HFFc6 (cell line): Measurements from ENCODE around the gene DOK7. TPM values are rescaled to one million over a fixed set of nuclear protein-coding genes. Genes with fewer than 3 reads are reported as not detected.

Experiments used
- DNase-seq: peaks from one replicate; pipeline ENCODE4 v3.0.0-alpha.2; 2018
- H3K27ac Mint-ChIP-seq: 2 replicates; pipeline ENCODE4 v1.8.0; 2020; ENCODE audit warnings: mild to moderate bottlenecking, mixed read lengths
- H3K27me3 Mint-ChIP-seq: 2 replicates; pipeline ENCODE4 v1.8.0; 2021; ENCODE audit warnings: mild to moderate bottlenecking, moderate library complexity, mixed read lengths; ENCODE audit not compliant: insufficient read depth
- H3K36me3 Mint-ChIP-seq: 2 replicates; pipeline ENCODE4 v1.8.0; 2021; ENCODE audit warnings: low read depth, mixed read lengths
- H3K4me1 Mint-ChIP-seq: 2 replicates; pipeline ENCODE4 v1.8.0; 2020; ENCODE audit warnings: low read depth, mixed read lengths
- H3K4me3 Mint-ChIP-seq: 2 replicates; pipeline ENCODE4 v1.8.0; 2020; ENCODE audit warnings: mild to moderate bottlenecking, moderate library complexity, mixed read lengths
- H3K9me3 Mint-ChIP-seq: 2 replicates; pipeline ENCODE4 v1.8.0; 2020; ENCODE audit warnings: mild to moderate bottlenecking, mixed read lengths
- total RNA-seq, 6 experiments: library from RNA; stranded (reverse); fragmentation: NEBNext Ultra II Directional; extraction: Animal tissue kit (Norgen Biotek cat#: 25700); gene quantifications; 2 replicates in 1 of 6; 3 replicates in 5 of 6; pipeline ENCODE4 v1.2.3, GENCODE V29; 2021
- TF ChIP-seq, protein P1 (sequence below): fragments of 200-600 bp; sonication (generic); IDR thresholded peaks from 2 replicates; pipeline ENCODE4 v1.5.0; 2021; ENCODE audit warnings: antibody characterized with exemption, mild to moderate bottlenecking

The DOK7 gene
- total RNA-seq, 6 experiments from 2014 or later, result not detected

DNA sequence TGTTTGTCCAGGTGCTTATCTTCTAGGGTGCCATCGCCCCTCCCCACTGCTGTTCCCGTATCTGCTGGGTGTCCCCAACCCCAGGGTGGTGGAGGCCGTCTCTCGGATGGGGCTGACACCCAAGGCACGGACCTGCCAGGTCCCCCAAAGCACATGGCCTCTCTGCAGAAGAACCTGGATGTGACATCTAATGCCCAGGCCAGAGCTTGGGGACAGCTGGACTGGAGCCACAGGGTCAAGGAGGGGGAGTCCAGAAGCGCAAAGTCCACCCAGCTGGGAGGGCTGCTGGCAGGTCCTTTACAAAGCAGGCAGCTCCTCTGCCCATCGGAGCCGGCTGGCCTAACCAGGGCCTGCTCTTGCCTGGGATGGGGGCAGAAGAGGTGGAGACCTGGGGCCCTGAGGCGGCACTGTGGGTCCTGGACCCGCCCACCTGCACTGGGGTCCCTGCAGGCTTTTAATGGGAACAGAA is 751 bp upstream of the DOK7 start:
- no peak for DNase-seq
- Mint-ChIP-seq H3K4me1 (no peaks in the 10 kb centered on the region), H3K36me3 (no peaks in the 10 kb centered on the region), H3K9me3 (no peaks in the 10 kb centered on the region), H3K27me3 (peaks cover 31% of the 10 kb centered on the region), H3K27ac (no peak overlapping the region), H3K4me3 (no peak overlapping the region)
- TF ChIP-seq, protein P1, sequence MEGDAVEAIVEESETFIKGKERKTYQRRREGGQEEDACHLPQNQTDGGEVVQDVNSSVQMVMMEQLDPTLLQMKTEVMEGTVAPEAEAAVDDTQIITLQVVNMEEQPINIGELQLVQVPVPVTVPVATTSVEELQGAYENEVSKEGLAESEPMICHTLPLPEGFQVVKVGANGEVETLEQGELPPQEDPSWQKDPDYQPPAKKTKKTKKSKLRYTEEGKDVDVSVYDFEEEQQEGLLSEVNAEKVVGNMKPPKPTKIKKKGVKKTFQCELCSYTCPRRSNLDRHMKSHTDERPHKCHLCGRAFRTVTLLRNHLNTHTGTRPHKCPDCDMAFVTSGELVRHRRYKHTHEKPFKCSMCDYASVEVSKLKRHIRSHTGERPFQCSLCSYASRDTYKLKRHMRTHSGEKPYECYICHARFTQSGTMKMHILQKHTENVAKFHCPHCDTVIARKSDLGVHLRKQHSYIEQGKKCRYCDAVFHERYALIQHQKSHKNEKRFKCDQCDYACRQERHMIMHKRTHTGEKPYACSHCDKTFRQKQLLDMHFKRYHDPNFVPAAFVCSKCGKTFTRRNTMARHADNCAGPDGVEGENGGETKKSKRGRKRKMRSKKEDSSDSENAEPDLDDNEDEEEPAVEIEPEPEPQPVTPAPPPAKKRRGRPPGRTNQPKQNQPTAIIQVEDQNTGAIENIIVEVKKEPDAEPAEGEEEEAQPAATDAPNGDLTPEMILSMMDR, result no peak

DNA sequence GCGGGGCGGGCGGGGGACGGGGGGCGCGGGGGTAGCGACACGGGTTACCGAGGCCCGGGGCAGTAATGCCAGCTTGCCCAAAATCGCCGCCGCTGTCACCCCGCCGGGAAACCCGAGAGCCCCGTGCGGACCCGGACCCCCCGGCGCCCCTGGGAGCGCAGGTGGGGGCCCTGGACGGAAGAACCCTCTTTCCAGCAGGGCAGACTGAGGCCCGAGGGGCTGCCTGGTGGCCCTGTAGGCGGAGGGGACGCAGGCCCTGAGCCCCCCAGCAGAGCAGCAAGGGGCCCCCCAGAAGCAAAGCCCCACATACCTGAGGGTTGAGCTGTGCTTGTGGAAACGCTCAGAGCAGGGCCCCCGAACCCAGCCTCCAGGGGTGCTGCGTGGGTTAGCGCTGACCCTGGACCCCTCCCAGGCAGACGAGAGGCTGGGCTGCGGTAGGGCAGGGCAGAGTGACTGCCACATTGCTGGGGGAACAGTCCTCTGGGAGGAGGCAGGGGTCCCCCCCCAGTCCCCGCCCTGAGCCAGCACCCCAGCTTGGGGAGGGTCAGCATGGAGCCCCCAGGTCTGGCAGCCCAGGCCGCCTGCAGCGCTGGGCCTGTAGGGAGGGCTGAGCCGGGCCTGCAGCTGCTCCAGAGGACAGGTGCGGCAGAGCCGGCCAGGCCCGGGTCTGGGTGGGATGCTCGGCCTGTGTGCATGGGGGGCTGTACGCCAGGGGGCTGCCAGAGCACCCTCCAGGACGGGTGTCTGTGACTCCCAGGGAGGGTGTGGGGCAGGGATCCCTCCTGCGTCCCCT is 646 bp downstream of the DOK7 start:
- Mint-ChIP-seq H3K9me3 (no peaks in the 10 kb centered on the region), H3K36me3 (no peaks in the 10 kb centered on the region), H3K4me1 (no peaks in the 10 kb centered on the region), H3K4me3 (no peak overlapping the region), H3K27ac (no peak overlapping the region), H3K27me3 (peaks cover 24% of the 10 kb centered on the region)
- DNase-seq, result no peak
- TF ChIP-seq, protein P1, result no peak

DNA sequence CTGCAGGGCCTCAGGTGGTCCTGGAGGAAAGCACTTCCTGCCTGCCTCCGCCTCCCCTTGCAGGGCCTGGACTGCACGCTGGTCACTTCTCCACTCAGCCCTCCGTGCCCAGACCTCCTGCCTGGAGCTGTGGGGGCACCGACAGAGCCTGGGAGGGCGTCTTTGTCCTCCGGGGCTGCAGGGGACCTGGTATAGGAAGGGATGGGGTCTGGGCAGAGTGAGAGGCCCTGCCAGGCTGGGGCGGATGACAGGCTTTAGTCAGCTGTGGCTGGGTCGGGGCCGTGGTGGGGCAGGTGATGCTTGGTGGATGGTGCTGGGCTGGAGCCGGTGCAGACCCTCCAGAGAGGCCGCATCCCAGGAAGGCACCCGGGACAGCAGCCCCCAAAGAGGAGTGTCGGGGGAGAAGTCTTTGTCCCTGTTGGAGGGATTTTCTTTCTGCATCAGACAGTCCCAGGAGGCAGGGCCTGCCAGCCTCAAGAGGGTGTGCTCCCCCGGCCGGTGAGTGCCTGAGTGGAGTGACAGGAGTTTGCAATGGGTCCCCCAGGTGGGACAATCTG is 1.3 kb downstream of the DOK7 start:
- H3K27me3 Mint-ChIP-seq, result peaks cover 18% of the 10 kb centered on the region
- H3K36me3 Mint-ChIP-seq, result no peaks in the 10 kb centered on the region
- DNase-seq, result no peak
- H3K9me3 Mint-ChIP-seq, result no peaks in the 10 kb centered on the region
- no peaks in the 10 kb centered on the region for H3K4me1 Mint-ChIP-seq
- H3K4me3 Mint-ChIP-seq, result no peak overlapping the region
- no peak overlapping the region for H3K27ac Mint-ChIP-seq
- TF ChIP-seq, protein P1, result no peak

DNA sequence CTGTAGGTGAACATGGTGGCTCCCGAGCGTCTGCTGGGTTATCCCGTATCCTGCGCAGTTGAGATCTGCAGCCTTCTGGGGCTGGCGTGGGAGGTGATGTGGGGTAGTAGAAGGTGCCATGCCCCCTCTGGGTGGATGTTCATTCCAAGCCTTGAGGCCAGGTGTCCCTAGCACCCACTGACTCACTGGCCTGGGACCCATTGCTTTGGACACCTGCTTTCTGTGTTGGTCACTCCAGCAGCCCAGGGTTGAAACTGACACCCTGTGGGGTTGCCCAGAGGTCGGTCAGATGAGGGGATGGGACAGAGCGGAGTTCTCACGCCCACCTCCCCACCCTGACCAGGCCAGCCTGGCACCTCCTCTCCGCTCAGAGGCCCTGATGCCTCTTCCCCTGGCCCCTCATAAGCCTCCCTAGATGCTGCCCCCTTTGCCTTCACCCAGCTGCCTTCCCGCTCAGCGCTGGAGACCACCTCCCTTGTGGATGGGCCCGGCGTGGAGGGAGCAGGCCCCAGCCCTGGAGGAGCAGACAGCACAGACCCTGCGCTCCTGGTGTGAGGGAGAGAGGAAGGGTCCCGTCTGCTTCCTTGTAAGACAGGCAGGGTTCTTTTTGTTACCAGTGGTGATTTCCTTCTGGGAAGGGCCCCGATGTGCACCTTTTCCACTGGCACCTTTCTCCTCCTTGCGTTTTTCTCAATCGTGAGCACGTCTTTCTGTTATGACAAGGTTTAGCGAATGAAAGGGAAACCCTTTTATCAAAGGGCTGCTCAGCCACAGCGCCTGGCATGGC is 2.0 kb downstream of the DOK7 start:
- H3K4me1 Mint-ChIP-seq, result no peaks in the 10 kb centered on the region
- H3K27me3 Mint-ChIP-seq, result peaks cover 18% of the 10 kb centered on the region
- no peaks in the 10 kb centered on the region for H3K36me3 Mint-ChIP-seq
- H3K4me3 Mint-ChIP-seq, result no peak overlapping the region
- TF ChIP-seq, protein P1, result no peak
- H3K9me3 Mint-ChIP-seq, result no peaks in the 10 kb centered on the region
- no peak overlapping the region for H3K27ac Mint-ChIP-seq
- no peak for DNase-seq

DNA sequence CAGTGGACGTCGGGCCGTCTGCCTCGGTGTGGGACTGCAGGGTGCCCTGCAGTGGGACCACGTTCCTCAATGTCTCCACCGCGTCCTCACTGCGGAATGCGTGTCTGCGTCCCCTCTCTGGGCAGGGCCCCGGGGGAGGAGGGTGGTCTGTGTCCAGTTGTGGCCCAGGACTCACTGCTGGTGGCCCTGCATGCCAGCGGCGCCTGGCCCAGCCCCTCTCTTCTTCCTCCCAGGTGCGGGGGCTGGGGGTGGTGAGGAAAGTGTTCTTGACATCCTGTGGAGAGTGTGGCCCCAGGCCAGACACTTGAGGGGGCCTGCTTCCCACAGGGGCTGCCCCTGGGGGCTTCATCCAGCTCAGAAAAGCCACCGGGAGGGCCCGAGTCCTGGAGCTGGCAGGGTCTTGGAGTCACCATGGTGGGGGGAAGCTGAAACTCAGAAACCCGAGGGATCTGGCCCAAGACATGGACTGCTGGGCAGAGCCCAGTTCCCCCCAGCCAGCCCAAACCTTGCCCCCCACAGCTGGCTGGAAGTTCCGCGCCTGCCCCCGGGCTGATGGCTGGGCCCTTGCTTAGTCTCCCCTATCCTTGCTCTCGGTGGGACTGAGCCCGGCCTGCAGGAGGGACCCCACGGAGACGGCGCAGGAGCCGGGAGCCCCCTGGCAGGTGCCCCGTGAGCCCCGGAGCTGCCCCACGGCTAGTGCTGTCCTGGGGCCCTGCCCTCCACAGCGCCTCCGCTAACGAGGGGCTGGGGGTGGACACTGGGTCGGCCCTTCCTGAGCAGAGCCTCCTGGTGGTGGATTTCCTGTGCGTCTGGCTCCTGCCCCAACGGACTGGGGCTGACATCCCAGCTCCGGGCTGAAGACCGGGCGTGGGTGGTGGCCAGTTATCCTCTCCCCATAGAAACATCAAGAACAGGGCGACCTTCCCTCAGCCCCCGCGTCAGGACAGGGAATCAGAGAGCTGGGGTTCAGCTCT is 2.9 kb downstream of the DOK7 start:
- Mint-ChIP-seq H3K27me3 (peaks cover 11% of the 10 kb centered on the region), H3K4me1 (no peaks in the 10 kb centered on the region), H3K36me3 (no peaks in the 10 kb centered on the region), H3K4me3 (no peak overlapping the region), H3K9me3 (no peaks in the 10 kb centered on the region), H3K27ac (no peak overlapping the region)
- TF ChIP-seq, protein P1, result peak; percentile 54
- DNase-seq, result no peak
